ENCODE data around the gene ZDHHC14. TPM values are rescaled to one million over a fixed set of nuclear protein-coding genes. Genes with fewer than 3 reads are reported as not detected.

Gene ZDHHC14
- total RNA-seq, 2 donors from 2014 or later, result 13.0 to 19.1 TPM

- H3K4me3 ChIP-seq, result no peak overlapping the region
These were observed 288.3 kb downstream of the ZDHHC14 start for GRCh38 chr6:157669323-157669722.

GRCh38 chr6:157669747-157670216, 288.8 kb downstream of the ZDHHC14 start:
- Histone ChIP-seq H3K27ac (peak overlapping the region; percentile 67 to 73), H3K36me3 (no peaks in the 10 kb centered on the region), H3K4me1 (peaks cover 0 to 17% of the 10 kb centered on the region in 2 donors), H3K9me3 (no peaks in the 10 kb centered on the region), H3K27me3 (no peaks in the 10 kb centered on the region), H3K4me3 (peak overlapping the region in 1 of 2 donors; percentile 14)
- TF ChIP-seq CTCF (IDR thresholded peaks at IDR 0.05), result peak in 1 of 2 donors; percentile 51
- peak; percentile 93 for DNase-seq (ENCODE audit: low spot score)

More at GRCh38 chr6:157669323-157669722, 288.3 kb downstream of the ZDHHC14 start:
- no peaks in the 10 kb centered on the region for H3K9me3 ChIP-seq
- no peak for DNase-seq (ENCODE audit: low spot score)
- no peaks in the 10 kb centered on the region for H3K27me3 ChIP-seq
- H3K27ac ChIP-seq, result peak overlapping the region; percentile 67 to 73
- no peak for TF ChIP-seq CTCF (IDR thresholded peaks at IDR 0.05)
- peaks cover 0 to 17% of the 10 kb centered on the region in 2 donors for H3K4me1 ChIP-seq
- no peaks in the 10 kb centered on the region for H3K36me3 ChIP-seq

GRCh38 chr6:157670466-157671186, 289.6 kb downstream of the ZDHHC14 start:
- Histone ChIP-seq H3K4me3 (no peak overlapping the region), H3K4me1 (peaks cover 0 to 17% of the 10 kb centered on the region in 2 donors)
- TF ChIP-seq CTCF (IDR thresholded peaks at IDR 0.05), result no peak

GRCh38 chr6:157672726-157673412, 291.9 kb downstream of the ZDHHC14 start:
- no peak for DNase-seq (ENCODE audit: low spot score)
- no peaks in the 10 kb centered on the region for H3K36me3 ChIP-seq
- TF ChIP-seq CTCF (IDR thresholded peaks at IDR 0.05), result no peak
- no peak overlapping the region for H3K4me3 ChIP-seq
- peaks cover 0 to 17% of the 10 kb centered on the region in 2 donors for H3K4me1 ChIP-seq
- H3K27me3 ChIP-seq, result no peaks in the 10 kb centered on the region
- H3K9me3 ChIP-seq, result no peaks in the 10 kb centered on the region
- H3K27ac ChIP-seq, result no peak overlapping the region

More at GRCh38 chr6:157670466-157671186, 289.6 kb downstream of the ZDHHC14 start:
- H3K27me3 ChIP-seq, result no peaks in the 10 kb centered on the region
- peak overlapping the region; percentile 67 to 73 for H3K27ac ChIP-seq
- H3K9me3 ChIP-seq, result no peaks in the 10 kb centered on the region
- no peaks in the 10 kb centered on the region for H3K36me3 ChIP-seq
- peak; percentile 64 for DNase-seq (ENCODE audit: low spot score)

- H3K9me3 ChIP-seq, result no peaks in the 10 kb centered on the region
- H3K27ac ChIP-seq, result no peak overlapping the region
- no peaks in the 10 kb centered on the region for H3K27me3 ChIP-seq
- DNase-seq (ENCODE audit: low spot score), result no peak
- no peaks in the 10 kb centered on the region for H3K36me3 ChIP-seq
- H3K4me3 ChIP-seq, result no peak overlapping the region
- TF ChIP-seq CTCF (IDR thresholded peaks at IDR 0.05), result no peak
- peaks cover 0 to 17% of the 10 kb centered on the region in 2 donors for H3K4me1 ChIP-seq
These were observed 292.6 kb downstream of the ZDHHC14 start for GRCh38 chr6:157673596-157673995.
